Stimulated activated CD8-positive, alpha-beta memory T cell treated with anti-CD3 and anti-CD28 coated beads, Interleukin-15, amount 100 ng/mL, for 1 hour (primary cell): ENCODE data around the gene SYNGR3.
A peak's percentile ranks its signal among the peaks of the same experiment; 100 is the strongest.
"Not testable (repeated sequence)": the region's sequence is repeated elsewhere in the genome, so short reads cannot be mapped to it uniquely, and the experiment has no call there.

Experiments used
- DNase-seq: peaks from one replicate; pipeline ENCODE4 v3.0.0-alpha.2; 2020; ENCODE audit warnings: low read depth

The SYNGR3 gene, protein sequence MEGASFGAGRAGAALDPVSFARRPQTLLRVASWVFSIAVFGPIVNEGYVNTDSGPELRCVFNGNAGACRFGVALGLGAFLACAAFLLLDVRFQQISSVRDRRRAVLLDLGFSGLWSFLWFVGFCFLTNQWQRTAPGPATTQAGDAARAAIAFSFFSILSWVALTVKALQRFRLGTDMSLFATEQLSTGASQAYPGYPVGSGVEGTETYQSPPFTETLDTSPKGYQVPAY

GRCh38 chr16:1989209-1990100 lies at the start of gene SYNGR3:
TSS of gene SYNGR3 (plus strand) at chr16:1989970. CDS start at chr16:1990103, 133 bp downstream.
- no peak for DNase-seq

- DNase-seq, result no peak
Observed at GRCh38 chr16:1940273-1941161, 49.3 kb upstream of the SYNGR3 start.

- DNase-seq, result no peak
Observed at GRCh38 chr16:1941162-1942046, 48.4 kb upstream of the SYNGR3 start.

- no peak for DNase-seq
Observed at GRCh38 chr16:1942047-1942809, 47.5 kb upstream of the SYNGR3 start.

- peak; percentile 97 for DNase-seq
Observed at GRCh38 chr16:1942810-1943726, 46.7 kb upstream of the SYNGR3 start, which contains the start of gene MSRB1. TSS of gene MSRB1 (minus strand) at chr16:1943199. CDS start at chr16:1943156, 43 bp downstream.

DNA sequence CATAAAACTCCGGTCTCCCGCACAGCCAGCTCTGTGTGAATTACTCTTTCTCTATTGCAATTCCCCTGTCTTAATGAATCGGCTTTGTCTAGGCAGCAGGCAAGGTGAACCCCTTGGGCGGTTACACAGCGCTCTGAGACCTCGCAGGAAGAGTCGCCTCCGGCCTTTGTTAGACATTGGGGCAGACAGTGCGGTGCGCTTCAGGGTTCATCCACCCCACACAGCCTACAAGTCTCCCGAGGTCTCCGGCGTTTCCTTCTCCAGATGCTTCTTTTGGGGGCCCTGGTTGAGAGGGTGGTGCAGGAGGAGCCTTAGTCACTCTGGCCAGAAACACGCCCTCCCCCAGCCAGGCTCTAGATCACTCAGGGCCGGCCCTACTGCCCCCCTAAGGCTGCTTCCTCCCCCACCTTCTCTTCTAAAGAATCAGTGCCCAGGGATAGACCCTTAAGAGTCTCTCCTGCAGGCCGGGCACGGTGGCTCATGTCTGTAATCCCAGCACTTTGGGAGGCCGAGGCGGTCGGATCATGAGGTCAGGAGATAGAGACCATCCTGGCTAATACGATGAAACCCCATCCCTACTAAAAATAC lies 45.1 kb upstream of the SYNGR3 start:
- DNase-seq, result no peak

GRCh38 chr16:1945559-1946391 lies 44.0 kb upstream of the SYNGR3 start:
- no peak for DNase-seq

- DNase-seq, result no peak
Observed at GRCh38 chr16:1946495-1947368, 43.0 kb upstream of the SYNGR3 start.

DNA sequence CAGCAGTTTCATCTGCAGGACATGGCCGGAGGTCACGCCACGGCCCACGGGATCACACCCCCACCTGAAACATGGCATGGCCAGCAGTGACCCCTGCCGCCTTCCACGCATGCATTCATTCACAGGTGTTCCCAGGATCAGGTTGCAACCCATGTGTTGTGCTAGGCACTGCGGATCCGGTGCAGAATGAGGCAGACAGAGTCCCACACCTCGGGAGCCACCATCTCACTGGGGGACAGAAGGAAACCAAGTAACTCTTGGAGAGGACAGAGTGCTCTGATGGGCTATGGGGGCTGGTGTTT lies 42.5 kb upstream of the SYNGR3 start:
- no peak for DNase-seq

DNA sequence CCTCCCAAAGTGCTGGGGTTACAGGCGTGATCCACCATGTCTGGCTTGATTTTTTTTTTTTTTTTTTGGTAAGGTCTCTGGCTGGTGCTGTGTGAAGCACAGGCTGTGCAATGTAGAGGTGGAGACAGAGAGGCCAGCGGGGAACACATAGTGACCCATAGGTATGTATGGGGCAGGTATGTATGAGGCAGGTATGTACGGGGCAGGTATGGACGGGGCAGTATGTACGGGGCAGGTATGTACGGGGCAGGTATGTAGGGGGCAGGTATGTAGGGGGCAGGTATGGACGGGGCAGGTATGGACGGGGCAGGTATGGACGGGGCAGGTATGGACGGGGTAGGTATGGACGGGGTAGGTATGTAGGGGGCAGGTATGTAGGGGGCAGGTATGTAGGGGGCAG lies 40.3 kb upstream of the SYNGR3 start:
- no peak for DNase-seq

DNA sequence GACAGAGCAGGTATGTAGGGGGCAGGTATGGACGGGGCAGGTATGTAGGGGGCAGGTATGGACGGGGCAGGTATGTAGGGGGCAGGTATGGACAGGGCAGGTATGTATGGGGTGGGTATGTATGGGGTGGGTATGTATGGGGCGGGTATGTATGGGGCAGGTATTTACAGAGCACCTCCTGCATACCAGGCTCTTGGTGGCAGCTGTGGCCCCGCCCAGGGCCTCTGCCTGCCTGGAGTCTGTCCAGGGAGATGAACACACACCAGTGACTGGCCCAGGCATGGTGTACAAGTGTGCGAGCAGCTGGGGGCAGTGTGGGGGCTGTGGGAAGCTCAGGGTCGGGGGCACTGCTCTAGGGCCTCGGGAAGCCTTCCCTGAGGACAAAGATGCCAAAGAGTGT lies 39.7 kb upstream of the SYNGR3 start:
- DNase-seq, result no peak

DNA sequence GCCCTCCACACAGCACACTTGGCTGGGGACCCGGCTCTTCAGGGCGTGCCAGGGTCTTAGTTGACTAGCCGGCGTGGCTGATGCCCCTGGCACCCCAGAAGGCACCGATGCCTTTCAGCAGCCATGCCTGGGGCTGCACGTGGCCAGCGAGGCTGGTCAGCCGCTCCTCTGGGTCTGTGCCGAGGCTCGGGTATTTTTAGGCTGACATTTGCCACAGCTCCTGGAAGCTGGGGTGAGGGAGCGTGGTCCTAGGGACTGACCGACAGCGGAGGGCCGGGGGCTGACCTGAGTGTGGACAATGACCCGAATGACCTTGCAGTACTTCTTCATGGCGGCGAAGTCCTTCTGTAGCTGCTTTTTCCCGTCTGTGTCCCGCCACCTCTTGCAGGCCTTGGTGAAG lies 39.2 kb upstream of the SYNGR3 start:
- DNase-seq, result no peak

GRCh38 chr16:1953734-1954133 lies 36.0 kb upstream of the SYNGR3 start:
- no peak for DNase-seq

GRCh38 chr16:1957434-1958142 lies 32.2 kb upstream of the SYNGR3 start:
- DNase-seq, result not testable (repeated sequence)

DNA sequence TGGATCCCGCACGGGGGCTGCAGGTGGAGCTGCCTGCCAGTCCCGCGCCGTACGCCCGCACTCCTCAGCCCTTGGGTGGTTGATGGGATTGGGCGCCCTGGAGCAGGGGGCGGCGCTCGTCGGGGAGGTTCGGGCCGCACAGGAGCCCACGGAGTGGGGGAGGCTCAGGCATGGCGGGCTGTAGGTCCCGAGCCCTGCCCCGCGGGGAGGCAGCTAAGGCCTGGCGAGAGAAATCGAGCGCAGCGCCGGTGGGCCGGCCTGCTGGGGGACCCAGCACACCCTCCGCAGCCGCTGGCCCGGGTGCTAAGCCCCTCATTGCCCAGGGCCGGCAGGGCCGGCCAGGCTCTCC lies 31.7 kb upstream of the SYNGR3 start:
- not testable (repeated sequence) for DNase-seq

GRCh38 chr16:1958715-1959268 lies 31.0 kb upstream of the SYNGR3 start:
- DNase-seq, result no peak
